Natural killer cell (primary cell): ENCODE measurements around the gene RLBP1. TPM values are rescaled to one million over a fixed set of nuclear protein-coding genes. Genes with fewer than 3 reads are reported as not detected.

Source experiments
- ATAC-seq, 3 donors: fragments of 150-1000 bp in 2 of 3; fragments of 200-7000 bp in 1 of 3; cut with Tn5 transposase; 1 replicate in 1 of 3; 2 replicates in 2 of 3; pipeline ENCODE4 v1.10.0; 2021; ENCODE audit warnings: mild to moderate bottlenecking in 2 of 3, moderate library complexity in 2 of 3
- DNase-seq, 2 donors: peaks; one replicate each; pipeline versions ENCODE4 v3.0.0 to v3.0.0-alpha.2; 2013 to 2021; ENCODE audit warnings: mixed read lengths in 1 of 2
- H3K27ac ChIP-seq: one replicate; pipeline ENCODE4 v1.5.1; 2013; ENCODE audit warnings: mild to moderate bottlenecking, low read length
- H3K27me3 ChIP-seq: one replicate; pipeline ENCODE4 v1.6.1; 2013; ENCODE audit warnings: low read length; ENCODE audit not compliant: control insufficient read depth, insufficient read depth
- H3K36me3 ChIP-seq: one replicate; pipeline ENCODE4 v1.6.1; 2013; ENCODE audit warnings: low read length; ENCODE audit not compliant: control insufficient read depth, insufficient read depth
- H3K4me1 ChIP-seq: one replicate; pipeline ENCODE4 v1.6.1; 2013; ENCODE audit warnings: low read length; ENCODE audit not compliant: control insufficient read depth, insufficient read depth
- H3K4me3 ChIP-seq: one replicate; pipeline ENCODE4 v1.5.1; 2013; ENCODE audit warnings: low read length
- H3K9me3 ChIP-seq: one replicate; pipeline ENCODE4 v1.6.1; 2013; ENCODE audit warnings: low read length; ENCODE audit not compliant: control insufficient read depth, insufficient read depth
- H3K27ac Mint-ChIP-seq, 2 donors: one replicate each; pipeline ENCODE4 v1.8.0; 2022; ENCODE audit warnings: mild to moderate bottlenecking in 2 of 2, mixed read lengths in 2 of 2, moderate library complexity in 1 of 2
- H3K27me3 Mint-ChIP-seq, 2 donors: one replicate each; pipeline ENCODE4 v1.8.0; 2022; ENCODE audit warnings: low read depth in 2 of 2, mixed read lengths in 2 of 2
- H3K36me3 Mint-ChIP-seq: one replicate; pipeline ENCODE4 v1.8.0; 2022; ENCODE audit warnings: mixed read lengths
- H3K4me1 Mint-ChIP-seq, 2 donors: one replicate each; pipeline ENCODE4 v1.8.0; 2022; ENCODE audit warnings: mixed read lengths in 2 of 2
- H3K4me3 Mint-ChIP-seq: one replicate; pipeline ENCODE4 v1.8.0; 2022; ENCODE audit warnings: mild to moderate bottlenecking, moderate library complexity, mixed read lengths
- H3K9me3 Mint-ChIP-seq, 2 donors: one replicate each; pipeline ENCODE4 v1.8.0; 2022; ENCODE audit warnings: mixed read lengths in 2 of 2
- WGBS: methylation state at CpG from one replicate; pipeline ENCODE4 v1.1.7; 2013; ENCODE audit warnings: missing lambda C conversion rate; ENCODE audit not compliant: insufficient coverage; 5-methylcytosine and 5-hydroxymethylcytosine counted together
- intact Hi-C: fragments of 100-400 bp; cut with micrococcal nuclease; formaldehyde crosslinking; loops from one replicate; pipeline ENCODE4 v1.14.2; 2022
- total RNA-seq, 4 donors: library from RNA; stranded (reverse); fragments of 120-200 nt in 1 of 4; gene quantifications; one replicate each; pipeline versions ENCODE4 v1.2.3 to v1.2.4, GENCODE V29; 2013 to 2022
- TF ChIP-seq, protein P1 (sequence below): fragments of 200-600 bp; IDR thresholded peaks from one replicate; pipeline ENCODE4 v1.8.0; 2022; ENCODE audit warnings: antibody characterized with exemption

The RLBP1 gene
- total RNA-seq, 3 donors from 2014 or later (not counting 1 experiment from before 2014, with no cell fraction given): not detected

DNA sequence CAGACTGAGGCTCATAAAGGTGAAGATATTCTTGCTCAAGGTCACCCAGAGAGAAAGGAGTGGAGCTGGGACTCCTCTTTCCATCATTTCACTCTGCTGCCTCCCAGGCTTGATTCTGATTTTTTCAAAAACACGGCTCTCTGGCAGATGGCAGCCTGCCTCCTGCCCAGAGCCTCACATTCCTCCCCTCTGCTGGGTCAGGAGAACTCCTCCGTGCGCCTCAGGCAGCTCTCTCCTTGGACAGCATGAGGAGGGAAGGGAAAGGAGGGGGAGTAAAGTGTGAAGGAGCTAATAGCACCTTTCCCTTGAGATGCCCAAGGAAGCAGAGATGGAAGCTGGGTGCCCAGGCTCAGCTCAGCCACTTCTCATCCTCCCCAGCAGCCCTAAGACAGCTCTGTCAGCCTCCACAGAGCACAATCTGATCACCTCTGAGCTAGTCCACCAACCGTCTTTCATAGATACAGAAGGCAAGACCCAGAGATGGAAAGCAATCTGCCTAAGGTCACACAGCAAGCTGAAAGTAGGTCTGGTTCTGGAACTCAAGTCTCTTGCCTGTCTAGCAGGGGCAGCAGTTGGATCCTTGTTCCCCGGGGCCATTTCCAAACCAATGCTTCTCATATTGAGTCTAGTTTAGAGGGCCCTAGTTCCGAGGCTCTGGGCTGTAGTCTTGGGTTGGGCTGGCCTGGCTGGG, 3.5 kb downstream of the RLBP1 start:
- Histone ChIP-seq H3K4me3 (no peak overlapping the region), H3K27ac (no peak overlapping the region), H3K4me1 (no peaks in the 10 kb centered on the region), H3K27me3 (no peaks in the 10 kb centered on the region), H3K9me3 (no peaks in the 10 kb centered on the region), H3K36me3 (no peaks in the 10 kb centered on the region)
- no peaks in the 10 kb centered on the region for H3K27me3 Mint-ChIP-seq
- 84% methylated on average over 4 of the region's 6 CpGs for WGBS
- H3K36me3 Mint-ChIP-seq: no peaks in the 10 kb centered on the region
- ATAC-seq (no peak), DNase-seq (no peak)
- no peak overlapping the region for H3K4me3 Mint-ChIP-seq
- intact Hi-C loops: no loop called here
- TF ChIP-seq, protein P1, sequence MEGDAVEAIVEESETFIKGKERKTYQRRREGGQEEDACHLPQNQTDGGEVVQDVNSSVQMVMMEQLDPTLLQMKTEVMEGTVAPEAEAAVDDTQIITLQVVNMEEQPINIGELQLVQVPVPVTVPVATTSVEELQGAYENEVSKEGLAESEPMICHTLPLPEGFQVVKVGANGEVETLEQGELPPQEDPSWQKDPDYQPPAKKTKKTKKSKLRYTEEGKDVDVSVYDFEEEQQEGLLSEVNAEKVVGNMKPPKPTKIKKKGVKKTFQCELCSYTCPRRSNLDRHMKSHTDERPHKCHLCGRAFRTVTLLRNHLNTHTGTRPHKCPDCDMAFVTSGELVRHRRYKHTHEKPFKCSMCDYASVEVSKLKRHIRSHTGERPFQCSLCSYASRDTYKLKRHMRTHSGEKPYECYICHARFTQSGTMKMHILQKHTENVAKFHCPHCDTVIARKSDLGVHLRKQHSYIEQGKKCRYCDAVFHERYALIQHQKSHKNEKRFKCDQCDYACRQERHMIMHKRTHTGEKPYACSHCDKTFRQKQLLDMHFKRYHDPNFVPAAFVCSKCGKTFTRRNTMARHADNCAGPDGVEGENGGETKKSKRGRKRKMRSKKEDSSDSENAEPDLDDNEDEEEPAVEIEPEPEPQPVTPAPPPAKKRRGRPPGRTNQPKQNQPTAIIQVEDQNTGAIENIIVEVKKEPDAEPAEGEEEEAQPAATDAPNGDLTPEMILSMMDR: no peak
- H3K27ac Mint-ChIP-seq: no peak overlapping the region
- no peaks in the 10 kb centered on the region for H3K4me1 Mint-ChIP-seq
- no peaks in the 10 kb centered on the region for H3K9me3 Mint-ChIP-seq

DNA sequence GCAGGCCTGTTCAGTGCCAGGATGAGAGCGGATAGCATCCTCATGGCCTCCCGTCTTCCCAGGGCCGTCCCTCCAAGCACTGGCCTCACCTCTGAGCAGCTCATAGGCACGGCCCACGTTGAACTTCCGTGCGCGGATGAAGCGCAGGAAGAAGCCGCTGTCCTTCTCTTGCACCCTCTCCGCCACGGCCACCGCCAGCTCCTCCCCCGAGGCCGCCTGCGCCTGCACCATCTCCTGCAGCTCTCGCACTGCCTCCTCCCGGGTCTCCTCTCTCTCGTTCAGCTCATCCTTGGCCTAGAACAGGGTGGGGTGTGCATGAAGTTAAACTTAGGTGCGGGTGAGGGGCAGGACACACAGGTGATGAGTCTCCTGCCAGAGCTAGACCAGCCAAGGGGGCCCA, 4.3 kb downstream of the RLBP1 start:
- no peaks in the 10 kb centered on the region for H3K4me1 Mint-ChIP-seq
- Histone ChIP-seq H3K27me3 (no peaks in the 10 kb centered on the region), H3K36me3 (no peaks in the 10 kb centered on the region), H3K9me3 (no peaks in the 10 kb centered on the region), H3K27ac (no peak overlapping the region), H3K4me3 (no peak overlapping the region), H3K4me1 (no peaks in the 10 kb centered on the region)
- intact Hi-C loops: no loop called here
- no peaks in the 10 kb centered on the region for H3K27me3 Mint-ChIP-seq
- 93% methylated on average over 20 of the region's 20 CpGs for WGBS
- H3K4me3 Mint-ChIP-seq: no peak overlapping the region
- ATAC-seq (no peak), DNase-seq (no peak)
- TF ChIP-seq, protein P1: no peak
- no peaks in the 10 kb centered on the region for H3K36me3 Mint-ChIP-seq
- no peaks in the 10 kb centered on the region for H3K9me3 Mint-ChIP-seq
- no peak overlapping the region for H3K27ac Mint-ChIP-seq

DNA sequence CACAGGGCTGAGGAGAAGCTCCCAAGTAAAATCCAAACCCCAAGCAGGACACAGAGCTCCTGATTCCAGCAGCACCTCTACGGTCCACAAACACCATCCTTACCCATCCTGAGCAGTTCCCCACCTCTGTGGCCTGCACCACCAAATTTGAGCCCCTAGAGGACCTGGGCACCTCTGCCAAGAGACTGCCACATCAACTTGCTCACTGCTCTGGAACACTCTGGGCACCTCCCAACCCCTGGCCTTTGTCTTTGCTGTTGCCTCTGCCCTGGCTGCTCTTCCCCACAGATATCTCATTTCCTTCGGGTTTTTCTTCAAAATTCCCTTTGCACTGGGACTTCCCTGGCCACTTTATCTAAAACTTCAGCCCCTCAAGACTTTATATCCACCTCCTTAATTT, 5.8 kb downstream of the RLBP1 start:
- Mint-ChIP-seq H3K4me1 (no peaks in the 10 kb centered on the region), H3K4me3 (no peak overlapping the region), H3K36me3 (no peaks in the 10 kb centered on the region), H3K27ac (no peak overlapping the region), H3K9me3 (no peaks in the 10 kb centered on the region), H3K27me3 (no peaks in the 10 kb centered on the region)
- ATAC-seq (no peak), DNase-seq (no peak)
- no peak overlapping the region for H3K27ac ChIP-seq
- intact Hi-C loops: no loop called here
- WGBS: 74% methylated on average over 2 of the region's 2 CpGs
- no peak overlapping the region for H3K4me3 ChIP-seq
- H3K4me1 ChIP-seq: no peaks in the 10 kb centered on the region
- H3K27me3 ChIP-seq: no peaks in the 10 kb centered on the region
- TF ChIP-seq, protein P1: no peak
- H3K9me3 ChIP-seq: no peaks in the 10 kb centered on the region
- H3K36me3 ChIP-seq: no peaks in the 10 kb centered on the region

DNA sequence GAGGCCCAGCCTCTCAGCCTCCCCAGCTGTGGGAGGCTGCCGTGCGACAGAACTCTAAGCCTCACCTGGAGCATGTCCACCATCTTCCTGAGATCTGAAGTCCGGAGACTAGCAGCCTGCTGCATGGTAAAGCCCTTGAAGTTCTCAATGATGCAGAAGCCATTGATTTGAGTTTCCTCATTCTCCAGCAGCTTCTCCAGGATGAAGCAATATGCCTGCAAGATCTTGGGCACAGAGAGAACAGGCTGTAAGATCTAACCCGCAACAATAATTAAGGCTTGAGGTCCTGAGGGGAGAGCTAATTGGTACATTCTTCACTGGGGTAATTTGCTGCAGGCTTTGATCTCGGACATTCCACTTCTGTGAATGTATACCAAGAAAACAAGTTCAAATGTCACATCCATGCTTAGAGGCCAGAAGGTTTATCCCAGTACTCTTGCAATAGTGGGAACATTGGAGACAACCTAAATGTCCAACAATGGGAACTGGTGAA, 9.7 kb downstream of the RLBP1 start:
- Mint-ChIP-seq H3K4me1 (peaks cover 5% of the 10 kb centered on the region in 2 donors), H3K36me3 (no peaks in the 10 kb centered on the region), H3K27me3 (no peaks in the 10 kb centered on the region), H3K4me3 (no peak overlapping the region), H3K9me3 (no peaks in the 10 kb centered on the region), H3K27ac (no peak overlapping the region)
- Histone ChIP-seq H3K4me3 (no peak overlapping the region), H3K4me1 (peaks cover 5% of the 10 kb centered on the region), H3K27ac (no peak overlapping the region), H3K36me3 (no peaks in the 10 kb centered on the region), H3K27me3 (no peaks in the 10 kb centered on the region), H3K9me3 (no peaks in the 10 kb centered on the region)
- intact Hi-C loops: no loop called here
- WGBS: 98% methylated on average over 5 of the region's 5 CpGs
- ATAC-seq: no peak
- TF ChIP-seq, protein P1: no peak
- DNase-seq: no peak
